DOHH2 (cell line): ENCODE data around the gene PSMG3.

ENCODE experiments used
- EZH2phosphoT487 ChIP-seq: fragments of 200-600 bp; sonication (generic); IDR thresholded peaks from 2 replicates; pipeline ENCODE4 v1.6.1; 2017; ENCODE audit warnings: borderline replicate concordance, mild to moderate bottlenecking, antibody characterized with exemption, low read length, moderate library complexity, mixed read lengths
- TF ChIP-seq, protein P1 (sequence below): fragments of 200-600 bp; sonication (generic); IDR thresholded peaks from one replicate; pipeline ENCODE4 v1.5.1; 2014; ENCODE audit warnings: antibody characterized with exemption, mild to moderate bottlenecking, low read depth, low read length; ENCODE audit not compliant: poor library complexity, severe bottlenecking

DNA sequence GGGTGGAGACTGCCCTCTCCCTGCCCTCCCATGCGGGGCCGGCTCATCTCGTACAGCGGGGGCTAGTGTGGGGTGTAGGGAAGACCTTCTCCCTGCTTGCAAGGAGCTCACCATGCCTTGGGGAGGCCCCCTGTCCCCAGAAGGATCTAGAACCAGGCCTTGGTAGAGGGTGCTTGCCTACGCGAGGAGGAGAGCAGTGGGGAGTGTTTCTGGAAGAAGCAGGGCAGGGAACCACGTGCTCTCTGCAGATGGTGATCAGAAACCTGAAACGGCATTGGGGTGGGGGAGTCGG, 36.6 kb downstream of the PSMG3 start:
- TF ChIP-seq, protein P1, sequence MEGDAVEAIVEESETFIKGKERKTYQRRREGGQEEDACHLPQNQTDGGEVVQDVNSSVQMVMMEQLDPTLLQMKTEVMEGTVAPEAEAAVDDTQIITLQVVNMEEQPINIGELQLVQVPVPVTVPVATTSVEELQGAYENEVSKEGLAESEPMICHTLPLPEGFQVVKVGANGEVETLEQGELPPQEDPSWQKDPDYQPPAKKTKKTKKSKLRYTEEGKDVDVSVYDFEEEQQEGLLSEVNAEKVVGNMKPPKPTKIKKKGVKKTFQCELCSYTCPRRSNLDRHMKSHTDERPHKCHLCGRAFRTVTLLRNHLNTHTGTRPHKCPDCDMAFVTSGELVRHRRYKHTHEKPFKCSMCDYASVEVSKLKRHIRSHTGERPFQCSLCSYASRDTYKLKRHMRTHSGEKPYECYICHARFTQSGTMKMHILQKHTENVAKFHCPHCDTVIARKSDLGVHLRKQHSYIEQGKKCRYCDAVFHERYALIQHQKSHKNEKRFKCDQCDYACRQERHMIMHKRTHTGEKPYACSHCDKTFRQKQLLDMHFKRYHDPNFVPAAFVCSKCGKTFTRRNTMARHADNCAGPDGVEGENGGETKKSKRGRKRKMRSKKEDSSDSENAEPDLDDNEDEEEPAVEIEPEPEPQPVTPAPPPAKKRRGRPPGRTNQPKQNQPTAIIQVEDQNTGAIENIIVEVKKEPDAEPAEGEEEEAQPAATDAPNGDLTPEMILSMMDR: no peak
- no peak for TF ChIP-seq EZH2phosphoT487
